ENCODE measurements around the gene LASP1.

Gene LASP1, protein sequence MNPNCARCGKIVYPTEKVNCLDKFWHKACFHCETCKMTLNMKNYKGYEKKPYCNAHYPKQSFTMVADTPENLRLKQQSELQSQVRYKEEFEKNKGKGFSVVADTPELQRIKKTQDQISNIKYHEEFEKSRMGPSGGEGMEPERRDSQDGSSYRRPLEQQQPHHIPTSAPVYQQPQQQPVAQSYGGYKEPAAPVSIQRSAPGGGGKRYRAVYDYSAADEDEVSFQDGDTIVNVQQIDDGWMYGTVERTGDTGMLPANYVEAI

GRCh38 chr17:38869526-38870258, at the start of gene LASP1:
Gene LASP1 (plus strand): TSS chr17:38870058. CDS start chr17:38870190, 132 bp downstream.
- H3K4me1 ChIP-seq, result peaks cover 44 to 66% (median 57%) of the 10 kb centered on the region in 10 experiments
- H3K9ac ChIP-seq, result peak within 1 kb of the TSS; percentile 85 to 96 (median 90)
- peak within 1 kb of the TSS; percentile 84 to 99 (median 96) for H3K4me3 ChIP-seq
- peaks cover 31 to 41% (median 40%) of the 10 kb centered on the region in 11 experiments for H4K20me1 ChIP-seq
- no peaks in the 10 kb centered on the region for H3K9me3 ChIP-seq (replicated peaks in 1 of 11)
- no peaks in the 10 kb centered on the region for H3K27me3 ChIP-seq
- peak within 1 kb of the TSS; percentile 89 to 100 (median 97) for H3K4me2 ChIP-seq
- H3K36me3 ChIP-seq, result peaks cover 0 to 30% (median 20%) of the 10 kb centered on the region in 11 experiments; a peak in 12 of 22 replicates
- peak within 1 kb of the TSS; percentile 80 to 96 (median 90) for H3K27ac ChIP-seq
- no peak for TF ChIP-seq Cebpa-rat (IDR thresholded peaks at IDR 0.05)

- no peak for TF ChIP-seq Cebpa-rat (IDR thresholded peaks at IDR 0.05)
- Histone ChIP-seq H3K4me1 (peaks cover 21 to 28% (median 23%) of the 10 kb centered on the region in 10 experiments), H3K4me3 (peak within 1 kb of the TSS; percentile 71 to 96 (median 92)), H3K27me3 (no peaks in the 10 kb centered on the region), H3K4me2 (peak within 1 kb of the TSS; percentile 86 to 98 (median 93)), H3K36me3 (peaks cover 14 to 35% (median 29%) of the 10 kb centered on the region in 11 experiments), H3K9ac (peak within 1 kb of the TSS; percentile 80 to 99 (median 92)), H3K9me3 (replicated peaks in 1 of 11) (no peaks in the 10 kb centered on the region), H3K27ac (peak within 1 kb of the TSS; percentile 87 to 99 (median 96)), H4K20me1 (peaks cover 0 to 47% (median 45%) of the 10 kb centered on the region in 11 experiments; a peak in 18 of 22 replicates)
Observed at GRCh38 chr17:38824899-38825761, 44.7 kb upstream of the LASP1 start, which contains the start of gene CWC25. Gene CWC25 (minus strand): TSS chr17:38825321. CDS start chr17:38825183, 138 bp downstream.

GRCh38 chr17:38825762-38826247, 44.1 kb upstream of the LASP1 start:
- Histone ChIP-seq H3K4me1 (peaks cover 21 to 28% (median 23%) of the 10 kb centered on the region in 10 experiments), H3K9me3 (replicated peaks in 1 of 11) (no peaks in the 10 kb centered on the region), H4K20me1 (peaks cover 0 to 41% (median 39%) of the 10 kb centered on the region in 11 experiments; a peak in 18 of 22 replicates), H3K36me3 (peaks cover 7 to 28% (median 23%) of the 10 kb centered on the region in 11 experiments), H3K9ac (peak overlapping the region; percentile 80 to 99 (median 92)), H3K27ac (peak overlapping the region; percentile 87 to 99 (median 96)), H3K27me3 (no peaks in the 10 kb centered on the region), H3K4me3 (peak overlapping the region; percentile 71 to 96 (median 92)), H3K4me2 (peak overlapping the region; percentile 73 to 93 (median 87))
- no peak for TF ChIP-seq Cebpa-rat (IDR thresholded peaks at IDR 0.05)

DNA sequence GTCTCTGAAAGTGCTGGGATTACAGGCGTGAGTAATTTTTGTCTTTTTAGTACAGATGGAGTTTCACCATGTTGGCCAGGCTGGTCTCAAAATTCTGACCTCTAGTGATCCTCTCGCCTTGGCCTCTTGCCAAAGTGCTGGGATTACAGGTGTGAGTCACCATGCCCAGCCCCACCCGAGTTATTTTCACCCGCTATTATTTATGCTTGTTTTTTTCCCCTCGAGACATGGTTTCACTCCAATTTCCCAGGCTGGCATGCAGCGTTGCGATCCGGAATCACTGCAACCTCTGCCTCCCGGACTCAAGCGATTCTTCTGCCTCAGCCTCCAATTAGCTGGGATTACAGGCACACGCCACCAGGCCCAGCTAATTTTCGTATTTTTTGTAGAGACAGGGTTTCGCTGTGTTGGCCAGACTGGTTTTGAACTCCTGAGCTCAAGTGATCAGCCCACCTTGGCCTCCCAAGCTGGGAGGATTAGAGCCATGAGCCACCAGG, 25.5 kb upstream of the LASP1 start:
- peaks cover 29 to 35% (median 32%) of the 10 kb centered on the region in 11 experiments for H3K36me3 ChIP-seq
- no peak for TF ChIP-seq Cebpa-rat (IDR thresholded peaks at IDR 0.05)
- no peak overlapping the region for H3K27ac ChIP-seq
- 0 out of 22 replicates have a peak overlapping the region, but pooled peaks of 1 of the 11 experiments have one; percentile 26 for H3K9ac ChIP-seq
- H3K4me2 ChIP-seq, result no peak overlapping the region
- peaks cover under 1 to 20% (median 3%) of the 10 kb centered on the region in 10 experiments; a peak in 14 of 20 replicates for H3K4me1 ChIP-seq
- peaks cover 24 to 53% (median 45%) of the 10 kb centered on the region in 11 experiments for H4K20me1 ChIP-seq
- no peaks in the 10 kb centered on the region for H3K9me3 ChIP-seq (replicated peaks in 1 of 11)
- peaks cover 0 to 20% (median 10%) of the 10 kb centered on the region in 11 experiments; a peak in 13 of 22 replicates for H3K27me3 ChIP-seq
- no peak overlapping the region for H3K4me3 ChIP-seq

- Histone ChIP-seq H3K4me2 (peak overlapping the region in 2 of 11 experiments; percentile 96; a peak in 2 of 22 replicates), H3K9me3 (replicated peaks in 1 of 11) (no peaks in the 10 kb centered on the region; a peak in 2 of 22 replicates), H3K36me3 (peaks cover 67 to 72% (median 70%) of the 10 kb centered on the region in 11 experiments), H4K20me1 (peaks cover 61 to 91% (median 84%) of the 10 kb centered on the region in 11 experiments), H3K27me3 (no peaks in the 10 kb centered on the region), H3K27ac (no peak overlapping the region), H3K4me1 (peaks cover 23 to 42% (median 28%) of the 10 kb centered on the region in 10 experiments), H3K9ac (peak overlapping the region in 1 of 11 experiments; percentile 51; a peak in 2 of 22 replicates), H3K4me3 (no peak overlapping the region)
- no peak for TF ChIP-seq Cebpa-rat (IDR thresholded peaks at IDR 0.05)
Observed at GRCh38 chr17:38848557-38848891, 21.3 kb upstream of the LASP1 start.

DNA sequence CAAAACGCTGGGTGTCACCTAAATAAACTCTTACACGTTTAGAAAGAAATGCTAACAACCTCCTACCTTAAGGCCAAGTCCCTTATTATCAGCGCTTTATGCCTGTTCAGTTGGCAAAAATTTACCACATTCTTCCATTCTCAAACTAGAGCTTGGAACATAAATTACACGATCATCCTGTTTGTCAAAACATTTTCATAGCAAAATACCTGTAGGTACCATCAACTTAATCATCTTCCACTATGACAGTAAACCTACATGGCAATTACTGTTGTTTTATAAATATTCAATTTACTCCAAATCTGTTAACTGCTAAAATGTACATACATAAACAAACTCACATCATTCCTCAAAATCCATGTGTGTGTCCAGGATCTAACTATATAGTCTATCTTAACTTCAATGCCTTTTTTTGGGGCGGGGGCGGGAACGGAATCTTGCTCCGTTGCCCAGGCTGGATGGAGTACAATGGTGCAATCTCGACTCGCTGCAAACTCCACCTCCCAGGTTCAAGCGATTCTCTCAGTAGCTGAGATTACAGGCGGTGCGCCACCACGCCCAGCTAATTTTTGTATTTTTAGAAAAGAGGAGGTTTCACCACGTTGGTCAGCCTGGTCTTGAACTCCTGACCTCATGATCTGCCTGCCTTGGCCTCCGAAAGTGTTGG, 20.8 kb upstream of the LASP1 start:
- peaks cover 67 to 72% (median 70%) of the 10 kb centered on the region in 11 experiments for H3K36me3 ChIP-seq
- no peaks in the 10 kb centered on the region for H3K27me3 ChIP-seq
- TF ChIP-seq Cebpa-rat (IDR thresholded peaks at IDR 0.05), result no peak
- peak overlapping the region in 10 of 11 experiments; percentile 48 to 99 (median 96); a peak in 16 of 22 replicates for H3K4me2 ChIP-seq
- H3K27ac ChIP-seq, result no peak overlapping the region
- peak overlapping the region in 2 of 10 experiments; percentile 12 to 95; a peak in 3 of 20 replicates for H3K4me3 ChIP-seq
- peak overlapping the region in 5 of 11 experiments; percentile 6 to 99 (median 87); a peak in 6 of 22 replicates for H3K9ac ChIP-seq
- H4K20me1 ChIP-seq, result peaks cover 61 to 90% (median 84%) of the 10 kb centered on the region in 11 experiments
- peaks cover 24 to 44% (median 30%) of the 10 kb centered on the region in 10 experiments for H3K4me1 ChIP-seq
- no peaks in the 10 kb centered on the region; a peak in 2 of 22 replicates for H3K9me3 ChIP-seq (replicated peaks in 1 of 11)

DNA sequence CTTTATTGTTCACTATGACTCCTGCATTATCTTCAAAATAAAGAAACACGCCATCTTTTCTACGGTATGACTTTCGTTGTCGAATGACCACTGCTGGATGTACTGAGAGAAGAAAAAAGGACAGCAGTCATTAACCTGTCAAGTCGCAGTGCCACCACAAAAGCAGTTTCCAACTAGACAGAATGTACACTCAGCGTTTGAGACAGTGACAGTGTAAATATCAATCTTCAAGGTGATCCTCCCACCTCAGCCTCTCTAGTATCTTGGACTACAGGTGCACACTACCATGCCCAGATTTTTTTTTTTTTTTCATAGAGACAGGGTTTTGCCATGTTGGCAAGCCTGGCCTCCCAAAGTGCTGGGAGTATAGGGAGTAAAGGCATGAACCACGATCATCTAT, 19.5 kb upstream of the LASP1 start:
- H3K9ac ChIP-seq, result peak overlapping the region; percentile 87 to 99 (median 94); a peak in 21 of 22 replicates
- H3K4me2 ChIP-seq, result peak overlapping the region; percentile 92 to 99 (median 96)
- H3K9me3 ChIP-seq (replicated peaks in 1 of 11), result no peaks in the 10 kb centered on the region; a peak in 2 of 22 replicates
- no peaks in the 10 kb centered on the region for H3K27me3 ChIP-seq
- peaks cover 31 to 43% (median 36%) of the 10 kb centered on the region in 10 experiments for H3K4me1 ChIP-seq
- peak overlapping the region; percentile 71 to 95 (median 91) for H3K4me3 ChIP-seq
- no peak overlapping the region for H3K27ac ChIP-seq
- no peak for TF ChIP-seq Cebpa-rat (IDR thresholded peaks at IDR 0.05)
- H4K20me1 ChIP-seq, result peaks cover 61 to 80% (median 77%) of the 10 kb centered on the region in 11 experiments
- H3K36me3 ChIP-seq, result peaks cover 67 to 72% (median 70%) of the 10 kb centered on the region in 11 experiments

All from BLaER1 treated with 17β-estradiol and CSF1 and Interleukin-3, amounts not matched to agents 10 nM and 100 nM (cell line).